Activated naive CD4-positive, alpha-beta T cell treated with anti-CD3 and anti-CD28 coated beads for 36 hours (primary cell): ENCODE measurements around the gene HSPA12B. TPM values are rescaled to one million over a fixed set of nuclear protein-coding genes. Genes with fewer than 3 reads are reported as not detected.

Experiments used
- CTCF ChIA-PET: fragments of 350-600 bp; sonication (Branson Sonifier 250); formaldehyde crosslinking; loops from one replicate; lab custom pipeline; 2021; ENCODE audit warnings: antibody characterized with exemption; lab: Charles Lee
- DNase-seq: peaks from one replicate; pipeline ENCODE4 v3.0.0-alpha.2; 2020
- H3K27ac Mint-ChIP-seq: one replicate; pipeline ENCODE4 v1.8.0; 2021; ENCODE audit warnings: mild to moderate bottlenecking, mixed read lengths
- H3K27me3 Mint-ChIP-seq: one replicate; pipeline ENCODE4 v1.8.0; 2021; ENCODE audit warnings: low read depth, mixed read lengths
- H3K36me3 Mint-ChIP-seq: one replicate; pipeline ENCODE4 v1.8.0; 2021; ENCODE audit warnings: low read depth, mixed read lengths
- H3K4me1 Mint-ChIP-seq: one replicate; pipeline ENCODE4 v1.8.0; 2021; ENCODE audit warnings: low read depth, mixed read lengths
- H3K4me3 Mint-ChIP-seq: one replicate; pipeline ENCODE4 v1.8.0; 2021; ENCODE audit warnings: mild to moderate bottlenecking, moderate library complexity, mixed read lengths
- H3K9me3 Mint-ChIP-seq: one replicate; pipeline ENCODE4 v1.8.0; 2021; ENCODE audit warnings: mixed read lengths
- intact Hi-C: fragments of 100-400 bp; cut with micrococcal nuclease; formaldehyde crosslinking; loops from one replicate; pipeline ENCODE4 v1.15.1; 2023
- total RNA-seq, 2 experiments: library from RNA; stranded (reverse); gene quantifications; one replicate each; pipeline ENCODE4 v1.2.3, GENCODE V29; 2021

The HSPA12B gene
- total RNA-seq, 2 experiments from 2014 or later = not detected

GRCh38 chr20:3781153-3781910 is 48.8 kb downstream of the HSPA12B start, which contains the start of gene SPEF1:
Gene SPEF1 (minus strand): TSS chr20:3781448. CDS start chr20:3781287, 161 bp downstream.
- intact Hi-C loops = loop anchor here (1.0 kb wide), 1 partner anchor 14 kb away; the partner anchor contains the start of gene ADISSP
- H3K9me3 Mint-ChIP-seq = no peaks in the 10 kb centered on the region
- peaks cover 16% of the 10 kb centered on the region for H3K27me3 Mint-ChIP-seq
- peaks cover 10% of the 10 kb centered on the region for H3K36me3 Mint-ChIP-seq
- H3K4me3 Mint-ChIP-seq = peak within 1 kb of the TSS; percentile 38
- peaks cover 52% of the 10 kb centered on the region for H3K4me1 Mint-ChIP-seq
- CTCF ChIA-PET = interaction anchor here (0.7 to 1.1 kb wide), 2 partner anchors 13 to 37 kb away, joined by 3 to 5 read pairs; no protein-coding TSS in a partner anchor
- DNase-seq = peak; percentile 62
- no peak within 1 kb of the TSS for H3K27ac Mint-ChIP-seq

GRCh38 chr20:3782597-3782996 is 50.1 kb downstream of the HSPA12B start:
- Mint-ChIP-seq H3K27ac (no peak overlapping the region), H3K27me3 (peaks cover 12% of the 10 kb centered on the region), H3K4me3 (no peak overlapping the region), H3K36me3 (peaks cover 10% of the 10 kb centered on the region), H3K4me1 (peaks cover 49% of the 10 kb centered on the region), H3K9me3 (no peaks in the 10 kb centered on the region)
- intact Hi-C loops = no loop called here
- DNase-seq = no peak
- CTCF ChIA-PET = interaction anchor here (0.6 to 2.0 kb wide), 2 partner anchors 38 to 456 kb away, joined by 3 to 5 read pairs; partner anchors contain the start of gene AP5S1

GRCh38 chr20:3783068-3783489 is 50.6 kb downstream of the HSPA12B start:
- peaks cover 10% of the 10 kb centered on the region for H3K36me3 Mint-ChIP-seq
- intact Hi-C loops = no loop called here
- no peak for DNase-seq
- H3K27ac Mint-ChIP-seq = no peak overlapping the region
- no peak overlapping the region for H3K4me3 Mint-ChIP-seq
- H3K27me3 Mint-ChIP-seq = peaks cover 12% of the 10 kb centered on the region
- H3K4me1 Mint-ChIP-seq = peaks cover 47% of the 10 kb centered on the region
- no peaks in the 10 kb centered on the region for H3K9me3 Mint-ChIP-seq
- CTCF ChIA-PET = interaction anchor here (2.0 kb wide), 1 partner anchor 37 kb away, joined by 5 read pairs; the partner anchor contains the start of gene AP5S1

- no peak for DNase-seq
- Mint-ChIP-seq H3K27me3 (peaks cover 10% of the 10 kb centered on the region), H3K36me3 (peaks cover 10% of the 10 kb centered on the region), H3K27ac (no peak overlapping the region), H3K4me3 (no peak overlapping the region), H3K4me1 (peaks cover 49% of the 10 kb centered on the region), H3K9me3 (no peaks in the 10 kb centered on the region)
- CTCF ChIA-PET = interaction anchor here (2.0 kb wide), 1 partner anchor 37 kb away, joined by 5 read pairs; the partner anchor contains the start of gene AP5S1
- intact Hi-C loops = no loop called here
Measured at GRCh38 chr20:3783511-3784195, 51.2 kb downstream of the HSPA12B start.

GRCh38 chr20:3784216-3784853 is 51.9 kb downstream of the HSPA12B start:
- H3K27me3 Mint-ChIP-seq = peaks cover 7% of the 10 kb centered on the region
- CTCF ChIA-PET = interaction anchor here (1.2 to 5.9 kb wide), 4 partner anchors 29 to 36 kb away, joined by 3 to 58 read pairs (median 5); partner anchors contain the start of gene AP5S1
- H3K27ac Mint-ChIP-seq = peak overlapping the region; percentile 44
- no peak for DNase-seq
- intact Hi-C loops = no loop called here
- H3K4me1 Mint-ChIP-seq = peaks cover 53% of the 10 kb centered on the region
- no peaks in the 10 kb centered on the region for H3K9me3 Mint-ChIP-seq
- peak overlapping the region; percentile 40 for H3K4me3 Mint-ChIP-seq
- peaks cover 10% of the 10 kb centered on the region for H3K36me3 Mint-ChIP-seq

GRCh38 chr20:3784863-3785239 is 52.4 kb downstream of the HSPA12B start:
- CTCF ChIA-PET = interaction anchor here (1.2 to 5.9 kb wide), 3 partner anchors 29 to 36 kb away, joined by 3 to 58 read pairs (median 5); partner anchors contain the start of gene AP5S1
- no peak for DNase-seq
- intact Hi-C loops = no loop called here
- Mint-ChIP-seq H3K27ac (peak overlapping the region; percentile 44), H3K36me3 (peaks cover 10% of the 10 kb centered on the region), H3K4me3 (peak overlapping the region; percentile 40), H3K27me3 (peaks cover 2% of the 10 kb centered on the region), H3K4me1 (peaks cover 53% of the 10 kb centered on the region), H3K9me3 (no peaks in the 10 kb centered on the region)

- intact Hi-C loops = loop anchor here (1.0 to 2.0 kb wide), 7 partner anchors 18 to 229 kb away; partner anchors contain the start of genes ADISSP, AP5S1, MAVS and PANK2
- Mint-ChIP-seq H3K4me3 (peak overlapping the region; percentile 83), H3K27me3 (peaks cover 1% of the 10 kb centered on the region), H3K36me3 (peaks cover 10% of the 10 kb centered on the region), H3K9me3 (no peaks in the 10 kb centered on the region), H3K4me1 (peaks cover 51% of the 10 kb centered on the region), H3K27ac (peak overlapping the region; percentile 44)
- CTCF ChIA-PET = interaction anchor here (0.7 to 5.9 kb wide), 10 partner anchors 10 to 85 kb away, joined by 3 to 58 read pairs (median 4); partner anchors contain the start of genes ADISSP, AP5S1 and CDC25B
- DNase-seq = no peak
Measured at GRCh38 chr20:3785240-3786125, 53.0 kb downstream of the HSPA12B start.

- Mint-ChIP-seq H3K4me3 (peak overlapping the region; percentile 83), H3K36me3 (peaks cover 10% of the 10 kb centered on the region), H3K27ac (peak overlapping the region; percentile 80), H3K4me1 (peaks cover 46% of the 10 kb centered on the region), H3K9me3 (no peaks in the 10 kb centered on the region), H3K27me3 (peaks cover 1% of the 10 kb centered on the region)
- intact Hi-C loops = loop anchor here (1.0 to 2.0 kb wide), 7 partner anchors 19 to 229 kb away; partner anchors contain the start of genes ADISSP, AP5S1, MAVS and PANK2
- CTCF ChIA-PET = interaction anchor here (0.7 to 5.9 kb wide), 10 partner anchors 9 to 85 kb away, joined by 3 to 58 read pairs (median 4); partner anchors contain the start of genes ADISSP, AP5S1 and CDC25B
- DNase-seq = peak; percentile 56
Measured at GRCh38 chr20:3786126-3786484, 53.6 kb downstream of the HSPA12B start.

- Mint-ChIP-seq H3K4me3 (peak within 1 kb of the TSS; percentile 83), H3K4me1 (peaks cover 39% of the 10 kb centered on the region), H3K27me3 (no peaks in the 10 kb centered on the region), H3K9me3 (no peaks in the 10 kb centered on the region), H3K27ac (peak within 1 kb of the TSS; percentile 80), H3K36me3 (peaks cover 10% of the 10 kb centered on the region)
- intact Hi-C loops = loop anchor here (1.0 to 2.0 kb wide), 9 partner anchors 9 to 299 kb away; partner anchors contain the start of genes ADISSP, AP5S1, MAVS and PANK2
- DNase-seq = peak; percentile 91
- CTCF ChIA-PET = interaction anchor here (0.6 to 5.9 kb wide), 18 partner anchors 9 to 385 kb away, joined by 3 to 58 read pairs (median 4); partner anchors contain the start of genes ADISSP, AP5S1 and CDC25B
Measured at GRCh38 chr20:3786665-3787323, 54.3 kb downstream of the HSPA12B start, which contains the start of gene CENPB. Gene CENPB (minus strand): TSS chr20:3786740. CDS start chr20:3786483, 257 bp downstream.

GRCh38 chr20:3787324-3788014 is 55.0 kb downstream of the HSPA12B start:
- CTCF ChIA-PET = interaction anchor here (0.6 to 5.9 kb wide), 16 partner anchors 8 to 386 kb away, joined by 3 to 58 read pairs (median 4); partner anchors contain the start of genes ADISSP, AP5S1 and CDC25B
- peak overlapping the region; percentile 60 for H3K4me3 Mint-ChIP-seq
- peaks cover 37% of the 10 kb centered on the region for H3K4me1 Mint-ChIP-seq
- H3K27me3 Mint-ChIP-seq = no peaks in the 10 kb centered on the region
- intact Hi-C loops = loop anchor here (1.0 to 2.0 kb wide), 6 partner anchors 8 to 298 kb away; partner anchors contain the start of genes MAVS, PANK2 and RNF24
- DNase-seq = no peak
- no peaks in the 10 kb centered on the region for H3K9me3 Mint-ChIP-seq
- H3K36me3 Mint-ChIP-seq = peaks cover 10% of the 10 kb centered on the region
- no peak overlapping the region for H3K27ac Mint-ChIP-seq
